ENCODE results near the gene MYO1D.
"Not testable (repeated sequence)": the region's sequence is repeated elsewhere in the genome, so short reads cannot be mapped to it uniquely, and the experiment has no call there.

MYO1D gene

GRCh38 chr17:32831627-32832243 lies 45.2 kb downstream of the MYO1D start:
- H3K4me3 ChIP-seq (ENCODE audit: low read depth, low read length), result no peak overlapping the region
- no peak for TF ChIP-seq CTCF (IDR thresholded peaks at IDR 0.05; ENCODE audit: low read depth, low read length, missing control alignments)
- DNase-seq (ENCODE audit: low read depth), result no peak

GRCh38 chr17:32831223-32831622 lies 45.7 kb downstream of the MYO1D start:
- H3K4me3 ChIP-seq (ENCODE audit: low read depth, low read length), result no peak overlapping the region
- TF ChIP-seq CTCF (IDR thresholded peaks at IDR 0.05; ENCODE audit: low read depth, low read length, missing control alignments), result no peak
- DNase-seq (ENCODE audit: low read depth), result no peak

GRCh38 chr17:32828822-32829221 lies 48.1 kb downstream of the MYO1D start:
- no peak for TF ChIP-seq CTCF (IDR thresholded peaks at IDR 0.05; ENCODE audit: low read depth, low read length, missing control alignments)
- H3K4me3 ChIP-seq (ENCODE audit: low read depth, low read length), result peak overlapping the region; percentile 32; the same call in 1 of the 2 replicates
- DNase-seq (ENCODE audit: low read depth), result no peak

- H3K4me3 ChIP-seq (ENCODE audit: low read depth, low read length), result no peak overlapping the region; the same call in 1 of the 2 replicates
- no peak for DNase-seq (ENCODE audit: low read depth)
- TF ChIP-seq CTCF (IDR thresholded peaks at IDR 0.05; ENCODE audit: low read depth, low read length, missing control alignments), result no peak
Measured at GRCh38 chr17:32827227-32827626, 49.7 kb downstream of the MYO1D start.

GRCh38 chr17:32826076-32826475 lies 50.8 kb downstream of the MYO1D start:
- DNase-seq (ENCODE audit: low read depth), result no peak
- TF ChIP-seq CTCF (IDR thresholded peaks at IDR 0.05; ENCODE audit: low read depth, low read length, missing control alignments), result no peak
- no peak overlapping the region for H3K4me3 ChIP-seq (ENCODE audit: low read depth, low read length)

GRCh38 chr17:32824334-32824733 lies 52.6 kb downstream of the MYO1D start:
- TF ChIP-seq CTCF (IDR thresholded peaks at IDR 0.05; ENCODE audit: low read depth, low read length, missing control alignments), result no peak
- no peak overlapping the region for H3K4me3 ChIP-seq (ENCODE audit: low read depth, low read length)
- no peak for DNase-seq (ENCODE audit: low read depth)

GRCh38 chr17:32822996-32823395 lies 53.9 kb downstream of the MYO1D start:
- peak overlapping the region; percentile 47; the same call in 1 of the 2 replicates for H3K4me3 ChIP-seq (ENCODE audit: low read depth, low read length)
- DNase-seq (ENCODE audit: low read depth), result no peak
- no peak for TF ChIP-seq CTCF (IDR thresholded peaks at IDR 0.05; ENCODE audit: low read depth, low read length, missing control alignments)

- not testable (repeated sequence) for DNase-seq (ENCODE audit: low read depth)
- peak overlapping the region; percentile 47 for H3K4me3 ChIP-seq (ENCODE audit: low read depth, low read length)
Measured at GRCh38 chr17:32821987-32822934, 54.7 kb downstream of the MYO1D start.

Data from GM12864 (cell line).